HepG2 (cell line): ENCODE results near the gene APOC3. TPM values are rescaled to one million over a fixed set of nuclear protein-coding genes. Genes with fewer than 3 reads are reported as not detected.

ENCODE experiments used
- ATAC-seq: fragments of 200-7000 bp; cut with Tn5 transposase; 3 replicates; pipeline ENCODE4 v1.9.1; 2020; ENCODE audit warnings: mild to moderate bottlenecking, moderate library complexity
- BruUV-seq: library from RNA; stranded (reverse); fragments of 400-500 nt; replicated peaks from 2 replicates; lab custom pipeline; 2021; lab: Mats Ljungman, UMichigan
- CTCF ChIA-PET: fragments of 300-600 bp; formaldehyde crosslinking; extraction: SDS; loops from one replicate; lab custom pipeline; 2021; ENCODE audit warnings: low total read pairs, inconsistent platforms, low intra/inter-chr PET ratio; lab: Yijun Ruan, JAX
- POLR2A ChIA-PET: fragments of 350-600 bp; sonication (Branson Sonifier 250); formaldehyde crosslinking; loops from one replicate; lab custom pipeline; 2020; ENCODE audit warnings: antibody characterized with exemption, inconsistent platforms; lab: Yijun Ruan, JAX
- DNase-seq: peaks from one replicate; pipeline ENCODE4 v3.0.0-alpha.2; 2015; ENCODE audit warnings: low spot score
- FAIRE-seq: peaks from 3 replicates; lab custom pipeline; 2011; peaks lifted over from hg19 to GRCh38; lab: Jason Lieb, UNC
- H2AFZ ChIP-seq: one replicate; pipeline ENCODE4 v1.6.1; 2011; ENCODE audit warnings: low read length, inconsistent platforms
- H3K27ac ChIP-seq: fragments of 300-600 bp; 3 replicates; pipeline ENCODE4 v1.8.0; 2011; ENCODE audit warnings: mixed run types, mild to moderate bottlenecking, mixed read lengths, low read length, inconsistent platforms; ENCODE audit not compliant: insufficient read depth; ENCODE audit errors: extremely low read length
- H3K27me3 ChIP-seq, 2 experiments: fragments of 200-600 bp in 1 of 2; 2 replicates in 1 of 2; 3 replicates in 1 of 2; pipeline versions ENCODE4 v1.6.0 to v1.8.0; 2011; ENCODE audit warnings: low read length in 2 of 2, mild to moderate bottlenecking in 2 of 2, moderate library complexity in 2 of 2, inconsistent platforms in 1 of 2; ENCODE audit not compliant: insufficient read depth in 2 of 2, control insufficient read depth in 1 of 2
- H3K36me3 ChIP-seq, 2 experiments: fragments of 200-600 bp in 1 of 2; replicated peaks in 1 of 2; 2 replicates in 1 of 2; 3 replicates in 1 of 2; pipeline versions ENCODE4 v1.5.1 to v1.8.0; 2011; ENCODE audit warnings: low read length in 2 of 2, inconsistent platforms in 1 of 2; ENCODE audit not compliant: insufficient read depth in 2 of 2, control insufficient read depth in 1 of 2
- H3K4me1 ChIP-seq: 2 replicates; pipeline ENCODE4 v1.5.1; 2012; ENCODE audit warnings: low read length, inconsistent platforms; ENCODE audit not compliant: insufficient read depth
- H3K4me2 ChIP-seq: 2 replicates; pipeline ENCODE4 v1.6.0; 2011; ENCODE audit warnings: low read depth, low read length, inconsistent platforms
- H3K4me3 ChIP-seq, 3 experiments: fragments of 200-600 bp in 1 of 3; sonication (generic), shearing (Covaris generic) in 1 of 3; replicated peaks in 1 of 3; 2 replicates each; pipeline ENCODE4 v1.5.1; 2011 to 2016; ENCODE audit warnings: low read length in 3 of 3, inconsistent platforms in 2 of 3, low read depth in 2 of 3, mild to moderate bottlenecking in 2 of 3, control low read depth in 1 of 3, mixed read lengths in 1 of 3; ENCODE audit not compliant: insufficient read depth in 1 of 3
- H3K79me2 ChIP-seq: one replicate; pipeline ENCODE4 v1.6.1; 2011; ENCODE audit warnings: low read length, inconsistent platforms; ENCODE audit not compliant: insufficient read depth
- H3K9ac ChIP-seq: 2 replicates; pipeline ENCODE4 v1.6.0; 2011; ENCODE audit warnings: mild to moderate bottlenecking, low read depth, low read length, inconsistent platforms; ENCODE audit not compliant: insufficient read depth
- H3K9me3 ChIP-seq: 2 replicates; pipeline ENCODE4 v1.5.1; 2012; ENCODE audit warnings: mild to moderate bottlenecking, low read length
- H4K20me1 ChIP-seq: 2 replicates; pipeline ENCODE4 v1.6.0; 2011; ENCODE audit warnings: inconsistent platforms, mild to moderate bottlenecking, low read length, moderate library complexity; ENCODE audit not compliant: insufficient read depth
- BHLHE40 ChIP-seq: IDR thresholded peaks from 2 replicates; pipeline ENCODE4 v1.6.1; 2011; ENCODE audit warnings: low read length, improper control_type of control experiment
- HMGXB4 ChIP-seq, 2 experiments: sonication (generic) in 1 of 2; formaldehyde crosslinking in 1 of 2; IDR thresholded peaks; 2 replicates each; pipeline versions ENCODE4 v1.4.0 to v1.6.1; 2018 to 2020; ENCODE audit warnings: missing genetic modification reagents in 2 of 2, borderline replicate concordance in 1 of 2, low read depth in 1 of 2, mild to moderate bottlenecking in 1 of 2, missing biosample characterization in 1 of 2
- MXD3 ChIP-seq: IDR thresholded peaks from 2 replicates; pipeline ENCODE4 v1.6.1; 2016; ENCODE audit warnings: mild to moderate bottlenecking, missing biosample characterization, missing genetic modification reagents
- PHB2 ChIP-seq: fragments of 450-650 bp; IDR thresholded peaks from 2 replicates; pipeline ENCODE4 v1.6.1; 2018; ENCODE audit not compliant: partially characterized antibody
- RFXAP ChIP-seq: sonication (generic); formaldehyde crosslinking; IDR thresholded peaks from 2 replicates; pipeline ENCODE4 v1.4.0; 2020; ENCODE audit warnings: missing genetic modification reagents, borderline replicate concordance
- SRSF4 ChIP-seq: fragments of 200-400 bp; formaldehyde crosslinking; IDR thresholded peaks from one replicate; pipeline ENCODE4 v1.6.1; 2018; ENCODE audit warnings: mild to moderate bottlenecking, low read depth, low read length, moderate library complexity; ENCODE audit not compliant: poor library complexity, severe bottlenecking
- TBL1XR1 ChIP-seq: fragments of 150-350 bp; IDR thresholded peaks from 2 replicates; pipeline ENCODE4 v1.6.1; 2014; ENCODE audit warnings: borderline replicate concordance, low read length; ENCODE audit not compliant: partially characterized antibody
- THAP11 ChIP-seq: IDR thresholded peaks from 2 replicates; pipeline ENCODE4 v1.6.1; 2016; ENCODE audit warnings: missing biosample characterization, missing genetic modification reagents
- ZBTB38 ChIP-seq: sonication (generic); formaldehyde crosslinking; IDR thresholded peaks from 2 replicates; pipeline ENCODE4 v1.5.1; 2020; ENCODE audit warnings: mild to moderate bottlenecking, missing genetic modification reagents
- ZEB1 ChIP-seq: IDR thresholded peaks from 2 replicates; pipeline ENCODE4 v1.6.1; 2012; ENCODE audit warnings: mild to moderate bottlenecking, low read depth, inconsistent platforms; ENCODE audit not compliant: insufficient replicate concordance
- ZMAT5 ChIP-seq: sonication (generic); formaldehyde crosslinking; IDR thresholded peaks from 2 replicates; pipeline ENCODE4 v1.5.0; 2020; ENCODE audit warnings: mild to moderate bottlenecking, low read depth, missing genetic modification reagents, borderline replicate concordance
- ZNF18 ChIP-seq: sonication (generic); formaldehyde crosslinking; IDR thresholded peaks from 2 replicates; pipeline ENCODE4 v1.8.0; 2022; ENCODE audit warnings: mild to moderate bottlenecking, missing genetic modification reagents; ENCODE audit not compliant: insufficient replicate concordance
- ZNF597 ChIP-seq: sonication (generic); formaldehyde crosslinking; IDR thresholded peaks from 2 replicates; pipeline ENCODE4 v1.5.0; 2020; ENCODE audit warnings: missing genetic modification reagents
- WGBS: methylation state at CpG from one replicate; pipeline ENCODE4 v1.1.6; 2017; ENCODE audit warnings: low lambda C conversion rate; 5-methylcytosine and 5-hydroxymethylcytosine counted together
- in situ Hi-C: cut with HindIII; loops from 2 replicates; pipeline ENCODE4 v1.10.0; 2017; ENCODE audit warnings: low pct_unique_long_range_greater_than_20kb; ENCODE audit not compliant: extremely low pct_ligation_motif_present
- intact Hi-C: fragments of 100-400 bp; cut with micrococcal nuclease; formaldehyde crosslinking; loops from one replicate; pipeline ENCODE4 v1.10.0; 2022; ENCODE audit not compliant: unreplicated experiment
- polyA plus RNA-seq, 8 experiments: library from polyadenylated mRNA; depleted of rRNA in 3 of 8; stranded (reverse) in 7 of 8; unstranded in 1 of 8; fragments of >200 nt; fragmentation: Illumina TruSeq in 4 of 8; extraction: Trizol in 4 of 8; gene quantifications; 2 replicates each; pipeline versions ENCODE4 v1.2.1 to v1.2.3, GENCODE V29; 2011 to 2016; ENCODE audit warnings: low read depth in 4 of 8, missing spikeins in 1 of 8, mixed read lengths in 1 of 8; ENCODE audit not compliant: insufficient read depth in 1 of 8
- total RNA-seq, 5 experiments: library from RNA; depleted of rRNA; stranded (reverse); fragments of >200 nt; fragmentation: Illumina TruSeq; extraction: Trizol; gene quantifications; 2 replicates each; pipeline ENCODE4 v1.2.3, GENCODE V29; 2016; ENCODE audit warnings: low read depth in 1 of 5

APOC3 gene
- total and polyA plus RNA-seq, 2 of the 13 experiments (the other 11 are each of a cell fraction or from before 2014, with no cell fraction given) = 314 to 687 TPM

- Histone ChIP-seq H2AFZ (no peak overlapping the region), H3K27ac (no peak overlapping the region), H3K27me3 (no peaks in the 10 kb centered on the region), H3K4me1 (no peaks in the 10 kb centered on the region), H4K20me1 (no peaks in the 10 kb centered on the region), H3K4me2 (no peak overlapping the region), H3K36me3 (peaks cover 17 to 47% of the 10 kb centered on the region in 2 experiments; a peak in 4 of 5 replicates), H3K9ac (no peak overlapping the region), H3K9me3 (no peaks in the 10 kb centered on the region), H3K79me2 (no peaks in the 10 kb centered on the region), H3K4me3 (no peak overlapping the region)
- ATAC-seq = no peak
- intact Hi-C loops = no loop called here
- POLR2A ChIA-PET = no interaction called here
- no peak for TF ChIP-seq MXD3 (CRISPR knock-in tag)
- TF ChIP-seq HMGXB4 (CRISPR knock-in tag; IDR thresholded peaks at IDR 0.05; ENCODE audit: borderline replicate concordance in 1 of 2, low read depth in 1 of 2) = no peak
- TF ChIP-seq BHLHE40 = no peak
- TF ChIP-seq ZEB1 = no peak
- TF ChIP-seq ZBTB38 (CRISPR knock-in tag) = no peak
- no peak for TF ChIP-seq ZNF597 (CRISPR knock-in tag)
- no peak for TF ChIP-seq THAP11 (CRISPR knock-in tag)
- no peak for TF ChIP-seq ZNF18 (CRISPR knock-in tag)
- TF ChIP-seq PHB2 = no peak
- no peak for TF ChIP-seq TBL1XR1
- TF ChIP-seq ZMAT5 (CRISPR knock-in tag) = no peak
- TF ChIP-seq SRSF4 = no peak
- no peak for TF ChIP-seq RFXAP
- CTCF ChIA-PET = no interaction called here
- no peak for DNase-seq
- FAIRE-seq = no peak
- in situ Hi-C loops = no loop called here
- BruUV-seq = no TSS peak
- WGBS = 93% methylated on average over 8 of the region's 8 CpGs
Observed at GRCh38 chr11:116876656-116877055, 46.9 kb downstream of the APOC3 start.
